ENCODE data around the gene PTH2. TPM values are rescaled to one million over a fixed set of nuclear protein-coding genes. Genes with fewer than 3 reads are reported as not detected.

The PTH2 gene
- total and polyA plus RNA-seq, 5 experiments from 2014 or later: not detected

- POLR2A ChIA-PET: interaction anchor here (1.1 to 2.8 kb wide), 4 partner anchors 12 to 46 kb away, joined by 3 to 11 read pairs (median 7); partner anchors contain the start of gene GFY
- peaks cover 2 to 9% (median 5%) of the 10 kb centered on the region in 3 donors for H3K36me3 Mint-ChIP-seq
- peaks cover 38 to 60% (median 46%) of the 10 kb centered on the region in 4 donors for H3K4me1 Mint-ChIP-seq
- ATAC-seq (no peak), DNase-seq (no peak)
- no peak overlapping the region for H3K4me3 Mint-ChIP-seq
- peak overlapping the region in 1 of 10 donors; percentile 31 for H3K27ac Mint-ChIP-seq
- H3K9me3 Mint-ChIP-seq: no peaks in the 10 kb centered on the region
- peaks cover 57 to 81% (median 73%) of the 10 kb centered on the region in 5 donors for H3K27me3 Mint-ChIP-seq
Measured at GRCh38 chr19:49439836-49440235, 16.6 kb upstream of the PTH2 start.

DNA sequence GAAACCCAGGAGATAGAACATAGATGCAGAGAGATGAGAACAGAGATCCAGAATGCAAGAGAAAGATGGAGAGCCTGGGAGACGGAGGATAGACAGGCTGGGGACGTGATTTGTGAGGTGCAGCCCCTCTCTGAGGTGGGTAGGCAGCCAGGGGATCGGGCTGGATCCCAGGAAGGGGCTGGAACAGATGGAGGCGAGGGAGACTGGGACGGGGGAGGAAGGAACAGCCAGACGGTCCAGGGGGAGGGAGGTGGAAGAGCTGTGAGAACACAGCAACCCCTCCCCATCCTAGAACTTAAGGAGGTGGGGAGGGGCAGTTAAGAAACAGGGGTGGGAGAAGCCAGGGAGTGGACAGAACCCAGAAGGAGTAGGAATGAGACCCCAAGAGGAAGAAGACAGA is 15.0 kb upstream of the PTH2 start:
- ATAC-seq (no peak), DNase-seq (no peak)
- H3K27me3 Mint-ChIP-seq: peaks cover 61 to 92% (median 83%) of the 10 kb centered on the region in 5 donors
- POLR2A ChIA-PET: interaction anchor here (2.8 kb wide), 1 partner anchor 13 kb away, joined by 11 read pairs; the partner anchor contains the start of gene GFY
- H3K27ac Mint-ChIP-seq: no peak overlapping the region
- H3K4me1 Mint-ChIP-seq: peaks cover 34 to 52% (median 42%) of the 10 kb centered on the region in 4 donors
- H3K4me3 Mint-ChIP-seq: no peak overlapping the region
- peaks cover 0 to 2% (median 0%) of the 10 kb centered on the region in 9 donors for H3K9me3 Mint-ChIP-seq
- peaks cover 2 to 9% (median 5%) of the 10 kb centered on the region in 3 donors for H3K36me3 Mint-ChIP-seq

- no peak for DNase-seq
- peak overlapping the region in 1 of 10 donors; percentile 24 for H3K27ac Mint-ChIP-seq
- POLR2A ChIA-PET: interaction anchor here (1.2 kb wide), 1 partner anchor 105 kb away, joined by 3 read pairs; no protein-coding TSS in a partner anchor
- H3K4me3 Mint-ChIP-seq: peak overlapping the region in 1 of 10 donors; percentile 37
- H3K27me3 Mint-ChIP-seq: peaks cover 66 to 95% (median 83%) of the 10 kb centered on the region in 5 donors
- peaks cover 34 to 50% (median 43%) of the 10 kb centered on the region in 4 donors for H3K4me1 Mint-ChIP-seq
- H3K36me3 Mint-ChIP-seq: peaks cover 2 to 11% (median 5%) of the 10 kb centered on the region in 3 donors
- ATAC-seq: no peak
- peaks cover 0 to 2% (median 0%) of the 10 kb centered on the region in 9 donors for H3K9me3 Mint-ChIP-seq
Measured at GRCh38 chr19:49437231-49437630, 14.0 kb upstream of the PTH2 start.

- POLR2A ChIA-PET: interaction anchor here (1.2 to 1.6 kb wide), 2 partner anchors 31 to 104 kb away, joined by 3 to 6 read pairs; no protein-coding TSS in a partner anchor
- peaks cover 30 to 46% (median 39%) of the 10 kb centered on the region in 4 donors for H3K4me1 Mint-ChIP-seq
- H3K36me3 Mint-ChIP-seq: peaks cover 2 to 13% (median 5%) of the 10 kb centered on the region in 3 donors
- H3K9me3 Mint-ChIP-seq: peaks cover 0 to 5% (median 0%) of the 10 kb centered on the region in 9 donors
- ATAC-seq (peak; percentile 21 to 68), DNase-seq (peak in 8 of 10 donors; percentile 50 to 75 (median 57))
- peaks cover 63 to 95% (median 80%) of the 10 kb centered on the region in 5 donors for H3K27me3 Mint-ChIP-seq
- peak overlapping the region in 3 of 10 donors; percentile 7 to 68 (median 18) for H3K27ac Mint-ChIP-seq
- peak overlapping the region in 3 of 10 donors; percentile 10 to 41 (median 37) for H3K4me3 Mint-ChIP-seq
Measured at GRCh38 chr19:49436381-49437017, 13.3 kb upstream of the PTH2 start.

DNA sequence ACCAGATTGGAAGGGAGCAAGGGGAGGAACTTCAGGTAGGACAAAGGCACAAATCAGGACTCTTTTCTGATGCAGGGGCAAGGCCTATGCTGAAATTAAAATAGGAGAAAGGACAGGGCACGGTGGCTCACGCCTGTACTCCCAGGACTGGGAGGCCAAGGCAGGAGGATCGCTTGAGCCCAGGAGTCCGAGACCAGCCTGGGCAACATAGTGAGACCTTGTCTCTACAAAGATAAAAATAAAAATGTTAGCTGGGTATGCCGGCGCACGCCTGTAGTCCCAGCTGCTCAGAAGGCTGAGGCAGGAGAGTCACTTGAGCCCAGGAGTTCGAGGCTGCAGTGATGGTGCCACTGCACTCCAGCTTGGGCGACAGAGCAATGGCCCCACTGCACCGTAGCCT is 12.4 kb upstream of the PTH2 start:
- ATAC-seq: no peak
- Mint-ChIP-seq H3K4me1 (peaks cover 28 to 41% (median 39%) of the 10 kb centered on the region in 4 donors), H3K4me3 (no peak overlapping the region), H3K27ac (no peak overlapping the region), H3K27me3 (peaks cover 64 to 95% (median 78%) of the 10 kb centered on the region in 5 donors), H3K36me3 (peaks cover 2 to 11% (median 2%) of the 10 kb centered on the region in 3 donors), H3K9me3 (peaks cover 0 to 5% (median 0%) of the 10 kb centered on the region in 9 donors)
- POLR2A ChIA-PET: interaction anchor here (0.5 to 1.6 kb wide), 3 partner anchors 9 to 30 kb away, joined by 3 to 6 read pairs (median 3); no protein-coding TSS in a partner anchor
- DNase-seq: no peak

DNA sequence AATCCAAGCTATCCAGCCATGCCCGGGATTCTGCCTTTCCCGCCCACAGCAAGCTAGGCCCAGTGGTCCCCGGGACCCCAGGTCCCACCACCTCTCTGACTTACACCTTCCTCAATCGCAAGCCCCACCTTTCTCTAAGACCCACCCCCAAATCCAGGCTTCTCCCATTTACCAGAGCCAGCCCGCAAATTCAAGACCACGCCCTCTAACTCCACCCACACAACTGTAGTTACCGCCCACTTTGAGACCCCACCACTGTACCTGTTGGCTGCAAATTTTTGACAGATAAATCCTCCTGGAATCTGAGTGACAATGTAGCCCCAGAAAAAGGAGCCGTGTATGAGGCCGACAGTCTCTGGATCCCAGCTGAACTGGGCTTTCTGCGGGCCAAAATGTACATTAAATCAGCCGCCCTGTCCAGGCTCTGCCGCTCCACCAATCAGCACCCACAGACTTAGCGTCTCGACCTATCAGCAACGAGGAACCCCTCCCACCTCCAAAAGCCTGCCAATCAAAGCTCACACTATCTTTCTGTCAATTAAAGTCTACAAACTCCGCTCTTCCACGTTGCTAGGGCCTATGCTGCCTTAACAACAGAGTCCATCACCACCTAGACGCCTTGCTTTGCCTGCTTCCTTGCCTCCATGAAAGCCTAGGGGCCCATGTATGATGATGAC is 11.8 kb upstream of the PTH2 start:
- Mint-ChIP-seq H3K27ac (peak overlapping the region in 1 of 10 donors; percentile 11), H3K9me3 (peaks cover 0 to 5% (median 0%) of the 10 kb centered on the region in 9 donors)

GRCh38 chr19:49433240-49433901 is 10.1 kb upstream of the PTH2 start:
- peak overlapping the region; percentile 16 to 82 (median 53) for H3K4me3 Mint-ChIP-seq
- DNase-seq (no peak), ATAC-seq (peak in 1 of 2 donors; percentile 26)
- peaks cover 32 to 42% (median 38%) of the 10 kb centered on the region in 4 donors for H3K4me1 Mint-ChIP-seq
- POLR2A ChIA-PET: interaction anchor here (0.6 to 1.1 kb wide), 5 partner anchors 11 to 164 kb away, joined by 3 to 4 read pairs (median 4); partner anchors contain the start of gene PTH2
- peaks cover 2 to 9% (median 4%) of the 10 kb centered on the region in 3 donors for H3K36me3 Mint-ChIP-seq
- H3K27me3 Mint-ChIP-seq: peaks cover 56 to 92% (median 73%) of the 10 kb centered on the region in 5 donors
- peak overlapping the region in 3 of 10 donors; percentile 6 to 71 (median 37) for H3K27ac Mint-ChIP-seq
- H3K9me3 Mint-ChIP-seq: peaks cover 0 to 5% (median 0%) of the 10 kb centered on the region in 9 donors

More for the DNA sequence above, 11.8 kb upstream of the PTH2 start:
- ATAC-seq (no peak), DNase-seq (no peak)
- POLR2A ChIA-PET: interaction anchor here (0.5 to 1.6 kb wide), 3 partner anchors 9 to 29 kb away, joined by 3 to 6 read pairs (median 3); no protein-coding TSS in a partner anchor
- Mint-ChIP-seq H3K4me1 (peaks cover 28 to 40% (median 35%) of the 10 kb centered on the region in 4 donors), H3K4me3 (peak overlapping the region in 1 of 10 donors; percentile 1), H3K27me3 (peaks cover 64 to 94% (median 78%) of the 10 kb centered on the region in 5 donors), H3K36me3 (peaks cover under 1 to 9% (median 2%) of the 10 kb centered on the region in 3 donors)

DNA sequence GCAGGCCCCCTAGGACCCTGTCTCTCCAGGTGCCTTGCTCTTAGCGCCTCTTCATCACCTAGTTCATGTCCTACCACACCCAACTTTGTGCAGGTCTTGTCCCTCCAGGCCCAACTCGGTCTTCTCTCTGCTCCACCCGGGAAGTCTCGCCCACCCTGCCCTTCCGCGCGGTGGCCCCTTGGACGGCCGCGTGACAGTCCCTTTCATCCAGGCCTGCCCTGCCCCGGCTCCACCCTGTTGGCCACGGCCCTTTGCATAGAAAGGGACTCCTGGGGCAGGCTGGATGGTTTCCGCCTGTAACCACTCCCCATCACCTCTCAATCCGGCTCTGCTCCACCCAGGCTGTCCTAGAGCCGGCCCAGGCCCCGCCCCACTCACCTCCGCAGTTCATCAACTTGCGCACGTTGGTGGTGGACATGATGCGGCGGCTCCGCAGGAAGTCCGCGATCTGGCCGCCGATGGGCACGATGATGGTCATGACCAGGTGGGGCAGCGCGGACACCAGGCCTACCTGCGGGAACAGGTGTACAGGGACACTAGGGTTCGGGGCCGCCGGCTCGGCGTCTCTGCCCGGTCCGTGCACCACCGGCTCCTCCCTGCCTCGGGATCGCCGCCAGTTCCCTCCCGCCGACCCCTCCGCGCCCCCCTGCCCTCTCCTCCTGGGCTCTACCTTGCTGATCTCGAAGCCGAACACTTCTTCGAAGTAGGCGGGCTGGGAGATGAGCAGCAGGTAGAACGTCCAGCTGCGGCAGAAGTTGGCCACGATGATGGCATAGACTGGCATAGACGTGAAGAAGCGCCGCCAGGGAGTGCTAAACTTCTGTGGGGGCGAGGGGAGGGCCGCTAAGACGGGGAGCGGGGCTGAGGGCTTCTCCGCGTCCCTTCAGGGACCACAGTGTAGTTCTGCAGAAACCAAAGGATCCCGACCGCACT is 9.2 kb upstream of the PTH2 start:
- DNase-seq (peak in 1 of 10 donors; percentile 25), ATAC-seq (peak; percentile 44 to 59)
- Mint-ChIP-seq H3K27ac (no peak overlapping the region), H3K9me3 (peaks cover 0 to 5% (median 0%) of the 10 kb centered on the region in 9 donors), H3K27me3 (peaks cover 53 to 92% (median 72%) of the 10 kb centered on the region in 5 donors), H3K4me3 (peak overlapping the region in 5 of 10 donors; percentile 24 to 57 (median 50)), H3K36me3 (peaks cover 0 to 9% (median 4%) of the 10 kb centered on the region in 3 donors), H3K4me1 (peaks cover 31 to 49% (median 45%) of the 10 kb centered on the region in 4 donors)
- POLR2A ChIA-PET: interaction anchor here (0.8 to 1.1 kb wide), 2 partner anchors 23 to 38 kb away, joined by 3 to 4 read pairs; no protein-coding TSS in a partner anchor

DNA sequence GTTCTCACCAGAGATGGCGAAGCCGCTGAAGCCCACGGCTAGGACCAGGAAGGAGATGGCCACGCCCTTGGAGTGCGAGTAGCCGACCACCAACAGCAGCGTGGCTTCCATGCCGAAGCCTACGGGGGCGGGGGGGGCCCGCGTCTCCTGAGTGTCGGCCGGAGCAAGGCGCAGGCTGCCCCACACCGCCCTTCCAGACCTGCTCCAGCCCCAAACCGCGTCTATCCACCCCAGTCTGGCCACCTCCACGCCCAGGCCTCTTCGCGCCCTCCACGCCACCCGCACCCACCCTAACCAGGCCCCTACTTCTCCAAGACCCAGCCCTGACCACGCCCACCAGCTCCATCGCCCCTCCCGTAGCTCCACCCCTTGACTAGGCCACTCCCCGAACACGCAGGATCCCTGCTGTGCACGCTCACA is 8.1 kb upstream of the PTH2 start:
- Mint-ChIP-seq H3K4me1 (peaks cover 38 to 51% (median 48%) of the 10 kb centered on the region in 4 donors), H3K9me3 (peaks cover 0 to 5% (median 0%) of the 10 kb centered on the region in 9 donors), H3K27me3 (peaks cover 57 to 92% (median 73%) of the 10 kb centered on the region in 5 donors), H3K4me3 (no peak overlapping the region), H3K36me3 (peaks cover 0 to 15% (median 4%) of the 10 kb centered on the region in 3 donors), H3K27ac (no peak overlapping the region)
- ATAC-seq: no peak
- POLR2A ChIA-PET: interaction anchor here (0.6 to 0.8 kb wide), 2 partner anchors 35 to 39 kb away, joined by 3 to 4 read pairs; no protein-coding TSS in a partner anchor
- DNase-seq: peak in 3 of 10 donors; percentile 29 to 47 (median 39)

- ATAC-seq (peak in 1 of 2 donors; percentile 39), DNase-seq (no peak)
- Mint-ChIP-seq H3K4me3 (peak overlapping the region in 1 of 10 donors; percentile 51), H3K27me3 (peaks cover 55 to 92% (median 73%) of the 10 kb centered on the region in 5 donors), H3K9me3 (peaks cover 0 to 5% (median 0%) of the 10 kb centered on the region in 9 donors), H3K36me3 (peaks cover 0 to 14% (median 4%) of the 10 kb centered on the region in 3 donors), H3K4me1 (peaks cover 36 to 51% (median 48%) of the 10 kb centered on the region in 4 donors), H3K27ac (peak overlapping the region in 1 of 10 donors; percentile 52)
- POLR2A ChIA-PET: interaction anchor here (0.6 to 2.1 kb wide), 2 partner anchors 12 to 34 kb away, joined by 4 to 7 read pairs; no protein-coding TSS in a partner anchor
Measured at GRCh38 chr19:49430678-49431329, 7.6 kb upstream of the PTH2 start.
